H1 (cell line): ENCODE data around the gene SIRT6. TPM values are rescaled to one million over a fixed set of nuclear protein-coding genes. Genes with fewer than 3 reads are reported as not detected.
"Not testable (repeated sequence)": the region's sequence is repeated elsewhere in the genome, so short reads cannot be mapped to it uniquely, and the experiment has no call there.

Source experiments
- CTCF ChIA-PET: fragments of 300-600 bp; sonication (Branson Sonifier 250); formaldehyde crosslinking; loops from one replicate; lab custom pipeline; 2021; ENCODE audit not compliant: partially characterized antibody; lab: Charles Lee
- POLR2A ChIA-PET: fragments of 300-600 bp; sonication (Branson Sonifier 250); formaldehyde crosslinking; loops from one replicate; lab custom pipeline; 2021; ENCODE audit warnings: inconsistent platforms; ENCODE audit not compliant: partially characterized antibody; lab: Charles Lee
- DNase-seq, 2 experiments: peaks; one replicate each; pipeline versions ENCODE4 v3.0.0 to v3.0.0-alpha.2; 2010 to 2022; ENCODE audit warnings: low spot score in 2 of 2, low read depth in 1 of 2, mixed read lengths in 1 of 2
- FAIRE-seq: peaks from 2 replicates; lab custom pipeline; 2011; peaks lifted over from hg19 to GRCh38; lab: Jason Lieb, UNC
- H2AFZ ChIP-seq: 2 replicates; pipeline ENCODE4 v1.8.1; 2012; ENCODE audit warnings: low read length, inconsistent platforms
- H2AK5ac ChIP-seq: 2 replicates; pipeline ENCODE4 v1.6.1; 2013; ENCODE audit warnings: low read depth, low read length
- H2BK120ac ChIP-seq: replicated peaks from 2 replicates; pipeline ENCODE3; 2013; ENCODE audit warnings: low read depth, low read length, inconsistent platforms
- H2BK12ac ChIP-seq: 2 replicates; pipeline ENCODE4 v1.6.1; 2013; ENCODE audit warnings: low read depth, low read length
- H2BK15ac ChIP-seq: 2 replicates; pipeline ENCODE4 v1.6.1; 2013; ENCODE audit warnings: low read length
- H2BK20ac ChIP-seq: 2 replicates; pipeline ENCODE4 v1.6.1; 2013; ENCODE audit warnings: low read length
- H2BK5ac ChIP-seq: 2 replicates; pipeline ENCODE4 v1.6.1; 2013; ENCODE audit warnings: low read depth, low read length
- H3K14ac ChIP-seq: 2 replicates; pipeline ENCODE4 v1.6.1; 2013; ENCODE audit warnings: inconsistent platforms; ENCODE audit not compliant: insufficient read length
- H3K18ac ChIP-seq: 2 replicates; pipeline ENCODE4 v1.6.1; 2013; ENCODE audit warnings: low read length; ENCODE audit errors: extremely low read depth
- H3K23ac ChIP-seq: 2 replicates; pipeline ENCODE4 v1.6.1; 2013; ENCODE audit warnings: inconsistent platforms; ENCODE audit not compliant: insufficient read length
- H3K23me2 ChIP-seq: 2 replicates; pipeline ENCODE4 v1.6.1; 2013; ENCODE audit warnings: low read depth, low read length
- H3K27ac ChIP-seq: 2 replicates; pipeline ENCODE4 v1.6.1; 2011; ENCODE audit warnings: low read depth, low read length, inconsistent platforms
- H3K27me3 ChIP-seq, 4 experiments: replicated peaks in 1 of 4; 1 replicate in 1 of 4; 2 replicates in 3 of 4; pipeline versions ENCODE4 v1.6.1 to v1.8.1; 2011 to 2013; ENCODE audit warnings: low read length in 3 of 4, mild to moderate bottlenecking in 3 of 4, inconsistent platforms in 2 of 4, mixed read lengths in 2 of 4, moderate library complexity in 1 of 4; ENCODE audit not compliant: control insufficient read depth in 3 of 4, insufficient read depth in 3 of 4; ENCODE audit errors: extremely low read depth in 1 of 4
- H3K36me3 ChIP-seq, 4 experiments: 2 replicates each; pipeline versions ENCODE4 v1.6.1 to v1.8.1; 2011 to 2013; ENCODE audit warnings: mild to moderate bottlenecking in 4 of 4, low read length in 3 of 4, moderate library complexity in 2 of 4, control low read depth in 1 of 4, inconsistent platforms in 1 of 4; ENCODE audit not compliant: insufficient read depth in 4 of 4, control insufficient read depth in 2 of 4
- H3K4ac ChIP-seq: replicated peaks from 2 replicates; pipeline ENCODE3; 2013; ENCODE audit warnings: low read length, low read depth, mixed read lengths, inconsistent platforms; ENCODE audit not compliant: insufficient read length
- H3K4me1 ChIP-seq, 4 experiments: replicated peaks in 1 of 4; 1 replicate in 1 of 4; 2 replicates in 3 of 4; pipeline versions ENCODE4 v1.6.1 to v1.8.1; 2011 to 2013; ENCODE audit warnings: low read length in 3 of 4, inconsistent platforms in 2 of 4, mixed read lengths in 1 of 4; ENCODE audit not compliant: insufficient read depth in 4 of 4, control insufficient read depth in 3 of 4
- H3K4me2 ChIP-seq, 2 experiments: 2 replicates each; pipeline versions ENCODE4 v1.6.1 to v1.8.1; 2011 to 2013; ENCODE audit warnings: low read depth in 2 of 2, low read length in 2 of 2, control low read depth in 1 of 2, inconsistent platforms in 1 of 2, mild to moderate bottlenecking in 1 of 2; ENCODE audit not compliant: insufficient read depth in 1 of 2
- H3K4me3 ChIP-seq, 4 experiments: fragments of 200-600, 300-600 bp in 1 of 4; sonication (generic), shearing (Covaris generic), sonication (Bioruptor Twin) in 1 of 4; 2 replicates each; pipeline versions ENCODE4 v1.5.1 to v1.8.1; 2011 to 2016; ENCODE audit warnings: low read length in 4 of 4, low read depth in 3 of 4, control low read depth in 2 of 4, inconsistent platforms in 2 of 4, mild to moderate bottlenecking in 2 of 4, mixed read lengths in 1 of 4, moderate library complexity in 1 of 4; ENCODE audit not compliant: insufficient read depth in 2 of 4; ENCODE audit errors: extremely low read depth in 1 of 4
- H3K56ac ChIP-seq: replicated peaks from 2 replicates; pipeline ENCODE3; 2013; ENCODE audit warnings: low read depth, mild to moderate bottlenecking, mixed read lengths, low read length, inconsistent platforms; ENCODE audit not compliant: insufficient read length
- H3K79me1 ChIP-seq: 2 replicates; pipeline ENCODE4 v1.6.1; 2013; ENCODE audit warnings: low read depth, low read length, control low read depth
- H3K79me2 ChIP-seq, 2 experiments: 2 replicates each; pipeline versions ENCODE4 v1.6.1 to v1.8.1; 2012 to 2013; ENCODE audit warnings: low read length in 2 of 2, mild to moderate bottlenecking in 2 of 2, inconsistent platforms in 1 of 2; ENCODE audit not compliant: insufficient read depth in 2 of 2, control insufficient read depth in 1 of 2
- H3K9ac ChIP-seq, 4 experiments: replicated peaks in 1 of 4; 1 replicate in 1 of 4; 2 replicates in 3 of 4; pipeline versions ENCODE4 v1.6.1 to v1.8.1; 2011 to 2013; ENCODE audit warnings: low read depth in 3 of 4, low read length in 3 of 4, control low read depth in 2 of 4, mild to moderate bottlenecking in 2 of 4, moderate library complexity in 2 of 4, inconsistent platforms in 1 of 4; ENCODE audit errors: extremely low read depth in 1 of 4
- H3K9me3 ChIP-seq, 2 experiments: 2 replicates each; pipeline versions ENCODE4 v1.6.1 to v1.8.1; 2012 to 2013; ENCODE audit warnings: mild to moderate bottlenecking in 2 of 2, moderate library complexity in 2 of 2, control low read depth in 1 of 2, inconsistent platforms in 1 of 2, low read depth in 1 of 2, low read length in 1 of 2, mixed read lengths in 1 of 2; ENCODE audit not compliant: insufficient read depth in 2 of 2
- H4K20me1 ChIP-seq, 2 experiments: replicated peaks in 1 of 2; 2 replicates each; pipeline versions ENCODE3 to v1.8.1; 2011 to 2013; ENCODE audit warnings: inconsistent platforms in 2 of 2, low read length in 2 of 2, mild to moderate bottlenecking in 1 of 2; ENCODE audit not compliant: insufficient read depth in 2 of 2, control insufficient read depth in 1 of 2
- H4K5ac ChIP-seq: 2 replicates; pipeline ENCODE4 v1.6.1; 2013; ENCODE audit warnings: low read length, low read depth, mixed read lengths, inconsistent platforms; ENCODE audit not compliant: insufficient read length
- H4K8ac ChIP-seq: 2 replicates; pipeline ENCODE4 v1.8.0; 2013; ENCODE audit warnings: mild to moderate bottlenecking, moderate library complexity, low read length, inconsistent platforms; ENCODE audit not compliant: insufficient read depth; ENCODE audit errors: extremely low read depth
- H4K91ac ChIP-seq: replicated peaks from 2 replicates; pipeline ENCODE3; 2013; ENCODE audit warnings: low read length, mixed read lengths, inconsistent platforms; ENCODE audit not compliant: insufficient read length
- WGBS, 2 experiments: shearing (Covaris generic) in 1 of 2; methylation state at CpG; one replicate each; pipeline versions ENCODE4 v1.1.6 to v1.1.7; 2013 to 2015; ENCODE audit warnings: low lambda C conversion rate in 2 of 2, mixed read lengths in 2 of 2, inconsistent platforms in 1 of 2, low coverage in 1 of 2, missing lambda C conversion rate in 1 of 2; ENCODE audit not compliant: insufficient replicate concordance in 2 of 2, insufficient coverage in 1 of 2, insufficient read length in 1 of 2; ENCODE audit errors: extremely low coverage in 1 of 2, missing lambda C conversion rate in 1 of 2; 5-methylcytosine and 5-hydroxymethylcytosine counted together
- polyA plus RNA-seq, 7 experiments: library from polyadenylated mRNA; depleted of rRNA in 3 of 7; stranded (reverse) in 5 of 7; unstranded in 2 of 7; fragments of >200 nt in 5 of 7; fragments of 200-250 nt in 2 of 7; gene quantifications; 1 replicate in 5 of 7; 2 replicates in 1 of 7; 4 replicates in 1 of 7; pipeline versions ENCODE4 v1.2.1 to v1.2.3, GENCODE V29; 2011 to 2013; ENCODE audit warnings: missing spikeins in 2 of 7, mixed read lengths in 2 of 7
- total RNA-seq: library from RNA; stranded (reverse); fragmentation: NEBNext Ultra II Directional; extraction: Animal tissue kit (Norgen Biotek cat#: 25700); gene quantifications from 2 replicates; pipeline ENCODE4 v1.2.1, GENCODE V29; 2021

The SIRT6 gene
- total and polyA plus RNA-seq, 2 of the 8 experiments (the other 6 are each of a cell fraction or from before 2014, with no cell fraction given), result 25.2 to 27.0 TPM

DNA sequence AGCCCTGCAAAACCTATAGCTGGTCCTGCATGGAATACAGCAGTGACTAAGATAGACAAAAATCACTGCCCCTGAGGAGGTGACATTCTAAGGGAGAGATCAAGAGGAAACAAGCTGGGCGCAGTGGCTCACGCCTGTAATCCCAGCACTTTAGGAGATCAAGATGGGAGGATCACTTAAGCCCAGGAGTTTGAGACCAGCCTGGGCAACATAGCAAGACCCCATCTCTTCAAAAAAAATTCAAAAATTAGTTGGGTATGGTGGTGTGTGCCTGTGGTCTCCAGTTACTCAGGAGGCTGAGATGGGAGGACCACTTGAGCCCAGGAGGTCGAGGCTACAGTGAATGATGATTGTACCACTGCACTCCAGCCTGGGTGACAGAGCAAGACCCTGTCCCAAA is 10.2 kb upstream of the SIRT6 start:
- not testable (repeated sequence) for H2BK20ac ChIP-seq, H3K4ac ChIP-seq, H3K4me1 ChIP-seq, H3K23me2 ChIP-seq, DNase-seq, H2BK120ac ChIP-seq, H3K9ac ChIP-seq, H4K20me1 ChIP-seq, H3K4me3 ChIP-seq, FAIRE-seq, H4K91ac ChIP-seq, H3K79me1 ChIP-seq, H2AFZ ChIP-seq, H3K36me3 ChIP-seq, H3K18ac ChIP-seq, H3K14ac ChIP-seq, H2BK15ac ChIP-seq, H3K56ac ChIP-seq, H3K4me2 ChIP-seq, H4K8ac ChIP-seq, H3K23ac ChIP-seq, H2AK5ac ChIP-seq, H3K27me3 ChIP-seq, H2BK5ac ChIP-seq, H4K5ac ChIP-seq, H3K9me3 ChIP-seq, H3K27ac ChIP-seq, H3K79me2 ChIP-seq, H2BK12ac ChIP-seq
- CTCF ChIA-PET, result interaction anchor here (1.4 to 4.4 kb wide), 4 partner anchors 9 to 53 kb away, joined by 4 to 18 read pairs (median 8); no protein-coding TSS in a partner anchor
- WGBS, 2 experiments, result 89% methylated on average over 3 of the region's 3 CpGs; no CpG with 5 or more reads in 1 of the 2 experiments
- POLR2A ChIA-PET, result interaction anchor here (1.0 kb wide), 1 partner anchor 207 kb away, joined by 3 read pairs; the partner anchor contains the start of gene EEF2
